HEK293 (cell line): ENCODE results near the gene CCDC179.

Experiments used
- TCF7L2 ChIP-seq: IDR thresholded peaks from 2 replicates; pipeline ENCODE4 v1.6.1; 2011; ENCODE audit warnings: low read depth, mild to moderate bottlenecking, inconsistent platforms, low read length, moderate library complexity, borderline replicate concordance
- ZEB2 ChIP-seq: fragments of 450-650 bp; formaldehyde crosslinking; IDR thresholded peaks from 2 replicates; pipeline ENCODE4 v1.5.1; 2016; ENCODE audit warnings: missing biosample characterization, missing genetic modification characterization
- ZNF184 ChIP-seq: fragments of 450-650 bp; IDR thresholded peaks from 2 replicates; pipeline ENCODE4 v1.5.1; 2018; ENCODE audit warnings: missing biosample characterization, mild to moderate bottlenecking, missing genetic modification characterization
- ZNF211 ChIP-seq: fragments of 450-650 bp; formaldehyde crosslinking; IDR thresholded peaks from 2 replicates; pipeline ENCODE4 v1.5.1; 2016; ENCODE audit warnings: low read depth, missing biosample characterization, missing genetic modification characterization
- ZNF274 ChIP-seq, 2 experiments: fragments of 200-500 bp in 1 of 2; fragments of 450-650 bp in 1 of 2; sonication (Bioruptor generic) in 1 of 2; formaldehyde crosslinking in 1 of 2; IDR thresholded peaks; 2 replicates each; pipeline versions ENCODE4 v1.5.1 to v1.6.1; 2014 to 2016; ENCODE audit warnings: borderline replicate concordance in 1 of 2, inconsistent platforms in 1 of 2, low read length in 1 of 2, missing biosample characterization in 1 of 2, missing genetic modification characterization in 1 of 2
- ZNF404 ChIP-seq: fragments of 450-650 bp; formaldehyde crosslinking; IDR thresholded peaks from 2 replicates; pipeline ENCODE4 v1.5.1; 2017; ENCODE audit warnings: missing biosample characterization, missing genetic modification characterization
- ZNF549 ChIP-seq: fragments of 450-650 bp; IDR thresholded peaks from 2 replicates; pipeline ENCODE4 v1.5.1; 2018; ENCODE audit warnings: missing biosample characterization, missing genetic modification characterization, mild to moderate bottlenecking, inconsistent platforms, moderate library complexity
- ZNF785 ChIP-seq: fragments of 450-650 bp; formaldehyde crosslinking; IDR thresholded peaks from 2 replicates; pipeline ENCODE4 v1.5.1; 2016; ENCODE audit warnings: missing biosample characterization, missing genetic modification characterization
- TF ChIP-seq, protein P1 (sequence below): fragments of 450-650 bp; formaldehyde crosslinking; IDR thresholded peaks from 2 replicates; pipeline ENCODE4 v1.5.1; 2016; ENCODE audit warnings: missing biosample characterization, missing genetic modification characterization
- TF ChIP-seq, protein P2 (sequence below): fragments of 450-650 bp; formaldehyde crosslinking; IDR thresholded peaks from 2 replicates; pipeline ENCODE4; 2016; ENCODE audit warnings: missing biosample characterization, missing genetic modification characterization
- TF ChIP-seq, protein P3 (sequence below): fragments of 450-650 bp; formaldehyde crosslinking; IDR thresholded peaks from 2 replicates; pipeline ENCODE4 v1.5.1; 2017; ENCODE audit warnings: missing biosample characterization, missing genetic modification characterization
- TF ChIP-seq, protein P4 (sequence below): fragments of 450-650 bp; formaldehyde crosslinking; optimal IDR thresholded peaks from 2 replicates; pipeline ENCODE3; 2016; ENCODE audit warnings: missing biosample characterization, mild to moderate bottlenecking, missing genetic modification characterization

- TF ChIP-seq, protein P1, sequence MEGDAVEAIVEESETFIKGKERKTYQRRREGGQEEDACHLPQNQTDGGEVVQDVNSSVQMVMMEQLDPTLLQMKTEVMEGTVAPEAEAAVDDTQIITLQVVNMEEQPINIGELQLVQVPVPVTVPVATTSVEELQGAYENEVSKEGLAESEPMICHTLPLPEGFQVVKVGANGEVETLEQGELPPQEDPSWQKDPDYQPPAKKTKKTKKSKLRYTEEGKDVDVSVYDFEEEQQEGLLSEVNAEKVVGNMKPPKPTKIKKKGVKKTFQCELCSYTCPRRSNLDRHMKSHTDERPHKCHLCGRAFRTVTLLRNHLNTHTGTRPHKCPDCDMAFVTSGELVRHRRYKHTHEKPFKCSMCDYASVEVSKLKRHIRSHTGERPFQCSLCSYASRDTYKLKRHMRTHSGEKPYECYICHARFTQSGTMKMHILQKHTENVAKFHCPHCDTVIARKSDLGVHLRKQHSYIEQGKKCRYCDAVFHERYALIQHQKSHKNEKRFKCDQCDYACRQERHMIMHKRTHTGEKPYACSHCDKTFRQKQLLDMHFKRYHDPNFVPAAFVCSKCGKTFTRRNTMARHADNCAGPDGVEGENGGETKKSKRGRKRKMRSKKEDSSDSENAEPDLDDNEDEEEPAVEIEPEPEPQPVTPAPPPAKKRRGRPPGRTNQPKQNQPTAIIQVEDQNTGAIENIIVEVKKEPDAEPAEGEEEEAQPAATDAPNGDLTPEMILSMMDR (tag by site-specific recombination) = no peak
- TF ChIP-seq ZNF549 (tag by site-specific recombination) = no peak
- no peak for TF ChIP-seq ZEB2 (tag by site-specific recombination)
- TF ChIP-seq ZNF404 = no peak
- no peak for TF ChIP-seq ZNF211 (tag by site-specific recombination)
- no peak for TF ChIP-seq ZNF274 (IDR thresholded peaks at IDR 0.05; ENCODE audit: low read length)
- TF ChIP-seq ZNF274 (tag by site-specific recombination; IDR thresholded peaks at IDR 0.05; ENCODE audit: borderline replicate concordance) = no peak
- TF ChIP-seq, protein P2, sequence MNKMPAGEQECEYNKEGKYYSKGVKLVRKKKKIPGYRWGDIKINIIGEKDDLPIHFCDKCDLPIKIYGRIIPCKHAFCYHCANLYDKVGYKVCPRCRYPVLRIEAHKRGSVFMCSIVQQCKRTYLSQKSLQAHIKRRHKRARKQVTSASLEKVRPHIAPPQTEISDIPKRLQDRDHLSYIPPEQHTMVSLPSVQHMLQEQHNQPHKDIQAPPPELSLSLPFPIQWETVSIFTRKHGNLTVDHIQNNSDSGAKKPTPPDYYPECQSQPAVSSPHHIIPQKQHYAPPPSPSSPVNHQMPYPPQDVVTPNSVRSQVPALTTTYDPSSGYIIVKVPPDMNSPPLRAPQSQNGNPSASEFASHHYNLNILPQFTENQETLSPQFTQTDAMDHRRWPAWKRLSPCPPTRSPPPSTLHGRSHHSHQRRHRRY (tag by site-specific recombination) = no peak
- TF ChIP-seq ZNF785 (tag by site-specific recombination) = no peak
- no peak for TF ChIP-seq ZNF184 (tag by site-specific recombination)
- TF ChIP-seq, protein P3, sequence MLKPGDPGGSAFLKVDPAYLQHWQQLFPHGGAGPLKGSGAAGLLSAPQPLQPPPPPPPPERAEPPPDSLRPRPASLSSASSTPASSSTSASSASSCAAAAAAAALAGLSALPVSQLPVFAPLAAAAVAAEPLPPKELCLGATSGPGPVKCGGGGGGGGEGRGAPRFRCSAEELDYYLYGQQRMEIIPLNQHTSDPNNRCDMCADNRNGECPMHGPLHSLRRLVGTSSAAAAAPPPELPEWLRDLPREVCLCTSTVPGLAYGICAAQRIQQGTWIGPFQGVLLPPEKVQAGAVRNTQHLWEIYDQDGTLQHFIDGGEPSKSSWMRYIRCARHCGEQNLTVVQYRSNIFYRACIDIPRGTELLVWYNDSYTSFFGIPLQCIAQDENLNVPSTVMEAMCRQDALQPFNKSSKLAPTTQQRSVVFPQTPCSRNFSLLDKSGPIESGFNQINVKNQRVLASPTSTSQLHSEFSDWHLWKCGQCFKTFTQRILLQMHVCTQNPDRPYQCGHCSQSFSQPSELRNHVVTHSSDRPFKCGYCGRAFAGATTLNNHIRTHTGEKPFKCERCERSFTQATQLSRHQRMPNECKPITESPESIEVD (tag by site-specific recombination) = no peak
- TF ChIP-seq TCF7L2 = no peak
- TF ChIP-seq, protein P4, sequence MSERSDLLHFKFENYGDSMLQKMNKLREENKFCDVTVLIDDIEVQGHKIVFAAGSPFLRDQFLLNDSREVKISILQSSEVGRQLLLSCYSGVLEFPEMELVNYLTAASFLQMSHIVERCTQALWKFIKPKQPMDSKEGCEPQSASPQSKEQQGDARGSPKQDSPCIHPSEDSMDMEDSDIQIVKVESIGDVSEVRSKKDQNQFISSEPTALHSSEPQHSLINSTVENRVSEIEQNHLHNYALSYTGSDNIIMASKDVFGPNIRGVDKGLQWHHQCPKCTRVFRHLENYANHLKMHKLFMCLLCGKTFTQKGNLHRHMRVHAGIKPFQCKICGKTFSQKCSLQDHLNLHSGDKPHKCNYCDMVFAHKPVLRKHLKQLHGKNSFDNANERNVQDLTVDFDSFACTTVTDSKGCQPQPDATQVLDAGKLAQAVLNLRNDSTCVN (tag by site-specific recombination) = no peak
Measured at GRCh38 chr11:22809893-22810292, 50.4 kb downstream of the CCDC179 start.
